Kidney capillary endothelial cell (primary cell): Measurements from ENCODE around the gene RAB39B.
"Not testable (repeated sequence)": the region's sequence is repeated elsewhere in the genome, so short reads cannot be mapped to it uniquely, and the experiment has no call there.

Experiments used
- DNase-seq: peaks from one replicate; pipeline ENCODE4 v3.0.0-alpha.2; 2018; ENCODE audit warnings: low spot score

Gene RAB39B

DNA sequence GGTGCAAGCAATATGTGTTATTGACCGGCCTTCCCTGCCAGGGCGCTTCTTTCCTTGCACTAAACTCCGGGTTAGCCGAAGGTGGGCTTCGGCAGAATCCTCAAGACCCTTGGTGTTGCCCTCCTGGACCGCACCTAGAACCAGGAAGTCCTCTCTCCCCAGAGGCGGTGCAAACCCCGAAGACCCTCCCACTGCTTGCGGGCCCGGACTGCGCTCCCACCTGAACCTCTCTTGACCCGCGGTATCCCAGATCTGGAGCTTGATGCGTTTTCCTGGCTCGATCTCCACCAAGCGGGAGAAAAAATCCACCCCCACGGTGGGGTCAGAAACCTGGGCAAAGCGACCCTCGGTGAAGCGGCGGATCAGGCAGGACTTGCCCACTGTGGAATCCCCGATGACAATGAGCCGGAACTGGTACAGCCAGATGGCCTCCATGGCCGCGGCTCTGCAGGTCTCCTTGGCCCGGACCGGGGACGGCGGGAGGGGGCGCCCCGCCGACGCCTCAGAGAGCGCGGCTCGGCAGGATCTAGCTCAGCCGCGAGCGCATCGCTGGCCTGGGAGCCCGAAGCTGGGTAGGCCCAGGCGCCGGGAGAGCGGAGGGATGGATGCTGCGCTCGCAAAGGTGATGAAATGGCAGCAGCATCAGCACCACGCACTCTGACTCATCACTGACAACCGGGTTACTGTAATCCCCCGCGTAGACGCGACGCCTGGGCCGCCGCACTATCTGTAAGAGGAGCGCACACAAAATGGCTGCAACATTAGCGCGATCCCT is at the start of gene RAB39B:
Gene RAB39B, minus strand, starts transcription at position 638 of the 775 bp plus-strand sequence. Its CDS starts 203 bp downstream, at position 435.
- DNase-seq, result peak; percentile 30

- no peak for DNase-seq
Observed at GRCh38 chrX:155313766-155314165, 49.5 kb upstream of the RAB39B start.

GRCh38 chrX:155293771-155294170 is 29.5 kb upstream of the RAB39B start:
- no peak for DNase-seq

DNA sequence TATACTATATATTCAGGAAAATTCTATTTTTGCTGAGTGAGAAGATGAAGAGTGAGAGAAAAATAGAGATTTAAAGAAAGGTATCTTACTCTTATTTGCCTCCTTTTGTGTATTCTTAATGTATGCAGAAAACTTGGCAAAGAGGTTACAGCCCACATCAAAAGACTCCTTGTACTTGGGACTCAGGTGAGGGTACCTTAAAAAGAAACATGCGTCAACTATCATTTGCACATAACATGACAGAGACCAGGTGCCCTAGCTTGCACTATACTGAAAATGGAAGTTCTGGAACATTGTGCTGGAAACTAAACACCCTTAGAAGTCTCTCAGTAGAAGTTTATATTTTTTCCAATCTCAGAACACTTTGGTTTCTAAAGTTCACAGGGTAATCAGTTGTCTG is 15.6 kb upstream of the RAB39B start:
- no peak for DNase-seq

GRCh38 chrX:155270969-155271368 is 6.7 kb upstream of the RAB39B start:
- DNase-seq, result no peak

- not testable (repeated sequence) for DNase-seq
Observed at GRCh38 chrX:155267995-155268394, 3.7 kb upstream of the RAB39B start.

GRCh38 chrX:155266439-155266838 is 2.1 kb upstream of the RAB39B start:
- DNase-seq, result no peak

DNA sequence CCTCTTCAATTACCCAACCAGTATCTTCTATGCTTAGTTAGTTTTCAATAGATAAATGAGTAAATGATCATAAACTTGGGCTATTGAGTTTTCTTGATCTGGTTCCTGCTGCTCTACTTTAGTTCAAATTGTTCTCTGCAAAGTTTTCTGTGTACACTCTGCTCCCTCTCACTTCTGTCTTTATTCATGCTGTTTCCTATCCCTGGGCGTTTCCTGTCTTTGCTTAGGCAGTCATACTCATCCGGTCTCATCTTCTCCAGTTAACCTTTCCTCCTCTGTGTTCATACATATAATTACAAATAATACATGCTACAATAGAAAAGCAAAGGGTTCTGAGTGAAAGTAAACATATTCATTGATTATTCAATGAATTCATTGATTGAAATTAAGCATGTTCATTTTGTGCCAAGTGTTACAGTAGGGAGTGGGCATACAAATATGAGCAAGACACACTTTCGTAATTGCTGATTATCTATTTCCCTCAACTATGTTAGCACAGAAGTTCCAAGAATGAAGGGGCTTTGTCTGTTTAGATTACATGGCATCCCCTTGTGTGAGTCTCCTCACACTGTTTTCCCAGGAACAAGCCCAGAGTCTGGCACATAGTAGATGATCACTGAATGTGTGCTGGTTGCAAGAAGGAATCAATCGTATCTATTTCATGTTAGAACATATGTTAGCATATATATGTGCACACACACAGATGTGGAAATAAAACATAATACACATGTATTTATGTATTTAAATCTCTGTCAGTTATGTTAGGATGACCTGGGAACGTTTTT is 1.1 kb downstream of the RAB39B start:
- no peak for DNase-seq

DNA sequence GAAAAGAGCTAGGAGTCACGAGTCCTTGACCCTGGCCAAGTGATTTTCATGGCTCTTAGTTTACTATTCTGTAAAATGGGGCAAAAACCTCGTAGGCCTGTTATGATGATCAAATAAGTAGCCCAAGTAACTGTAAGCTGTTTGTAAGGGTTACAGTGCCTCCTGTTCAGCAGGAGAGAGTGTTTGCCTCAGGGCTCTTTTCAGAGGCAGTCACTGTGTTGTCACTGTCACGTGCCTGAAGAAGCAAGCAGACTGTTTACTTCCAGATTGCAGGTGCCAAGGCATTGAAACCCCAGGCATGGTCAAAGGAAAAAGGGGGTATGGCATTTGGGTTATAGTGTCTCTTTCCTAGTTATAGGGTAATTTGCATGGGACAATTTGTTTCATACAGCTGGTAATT is 4.5 kb downstream of the RAB39B start:
- no peak for DNase-seq

DNA sequence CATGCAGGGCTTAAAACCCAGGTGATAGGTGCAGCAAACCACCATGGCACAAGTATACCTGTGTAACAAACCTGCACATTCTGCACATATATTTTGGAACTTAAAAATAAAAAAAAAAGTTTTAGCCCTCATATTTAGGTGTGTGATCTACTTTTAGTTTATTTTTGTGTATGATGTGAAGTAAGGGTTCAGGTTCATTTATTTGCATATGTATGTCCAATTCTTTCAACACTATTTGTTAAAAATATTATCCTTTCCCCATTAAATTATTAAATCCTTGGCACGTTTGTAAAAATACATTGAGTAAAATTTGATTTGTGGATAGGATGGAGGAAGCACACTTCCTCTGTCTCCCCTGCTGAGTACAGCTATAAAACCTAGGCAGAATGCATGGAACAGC is 12.9 kb downstream of the RAB39B start:
- no peak for DNase-seq

- no peak for DNase-seq
Observed at GRCh38 chrX:155247497-155247896, 16.8 kb downstream of the RAB39B start.

DNA sequence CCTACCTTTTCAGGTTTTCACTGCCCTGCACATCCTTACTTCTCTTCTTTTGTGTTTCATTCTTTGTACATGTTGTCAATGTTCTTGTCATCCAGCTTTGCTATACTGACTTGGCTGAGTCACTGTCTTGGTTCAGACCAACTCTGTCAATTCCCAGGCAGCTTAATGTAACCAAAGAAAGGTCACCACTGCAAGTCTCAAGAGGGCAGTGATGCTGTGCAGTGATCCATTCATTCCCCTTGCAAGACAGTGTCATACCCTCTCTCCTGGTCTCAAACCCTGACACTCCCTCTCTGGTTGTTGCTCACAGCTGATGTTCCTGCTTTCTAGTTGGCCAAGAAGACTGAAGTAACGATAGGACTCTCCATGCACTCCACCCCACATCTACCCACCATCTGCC is 17.5 kb downstream of the RAB39B start:
- no peak for DNase-seq

DNA sequence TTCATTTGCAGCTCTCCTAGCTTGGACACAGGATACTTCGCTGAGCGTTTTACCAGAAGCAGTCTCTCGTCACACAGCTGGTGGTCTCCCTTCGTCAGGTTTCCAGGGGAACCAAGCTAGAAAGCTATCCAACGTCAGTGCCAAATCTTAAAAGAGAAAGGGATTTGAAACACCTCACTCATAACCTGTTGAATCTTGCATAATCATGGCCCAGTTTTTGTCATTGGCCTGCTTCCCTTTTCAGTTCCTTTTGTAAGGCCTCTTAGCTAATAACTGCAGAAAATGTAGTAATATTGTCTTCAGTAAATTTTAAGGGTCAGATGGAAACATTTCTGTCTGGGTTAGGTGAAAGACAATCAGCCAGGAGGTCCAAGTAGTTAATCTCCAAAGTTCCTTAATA is 22.0 kb downstream of the RAB39B start:
- DNase-seq, result no peak

DNA sequence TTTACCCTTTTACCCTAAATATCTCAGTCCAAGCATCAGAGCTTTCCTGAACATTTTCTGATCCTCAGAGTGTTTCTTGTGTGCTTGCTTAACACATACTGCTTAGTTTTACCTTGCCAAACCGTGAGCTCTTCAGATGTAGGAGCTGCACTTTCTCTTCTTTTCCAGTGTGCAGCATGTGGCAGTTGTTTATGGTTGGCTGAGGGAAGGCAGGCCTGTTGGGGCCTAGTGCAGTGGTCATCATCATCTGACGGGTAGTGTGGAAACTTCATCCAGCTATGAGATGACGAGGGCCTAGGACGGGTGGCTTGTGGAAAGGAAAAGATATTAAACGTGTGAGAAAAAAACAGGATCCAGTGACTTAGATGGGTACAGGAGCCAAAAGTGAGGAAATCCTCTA is 26.6 kb downstream of the RAB39B start:
- no peak for DNase-seq

DNA sequence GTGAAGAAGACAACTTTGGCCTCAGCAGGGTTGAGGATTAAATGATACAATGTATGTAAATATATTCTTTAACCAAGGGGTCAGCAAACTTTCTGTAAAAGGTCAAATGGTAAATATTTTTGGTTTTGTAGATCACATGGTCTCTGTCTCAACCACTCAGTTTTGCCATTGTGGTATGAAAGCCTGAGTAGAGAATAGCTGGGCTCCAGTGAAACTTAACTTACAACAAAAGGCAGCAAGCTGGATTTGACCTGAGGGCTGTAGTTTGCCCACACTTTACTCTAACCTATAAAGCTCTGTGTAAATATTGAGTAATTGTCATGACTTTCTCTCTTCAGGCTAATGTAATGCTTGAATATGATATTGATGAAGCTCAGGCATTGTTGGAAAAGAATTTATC is 28.4 kb downstream of the RAB39B start:
- DNase-seq, result no peak

DNA sequence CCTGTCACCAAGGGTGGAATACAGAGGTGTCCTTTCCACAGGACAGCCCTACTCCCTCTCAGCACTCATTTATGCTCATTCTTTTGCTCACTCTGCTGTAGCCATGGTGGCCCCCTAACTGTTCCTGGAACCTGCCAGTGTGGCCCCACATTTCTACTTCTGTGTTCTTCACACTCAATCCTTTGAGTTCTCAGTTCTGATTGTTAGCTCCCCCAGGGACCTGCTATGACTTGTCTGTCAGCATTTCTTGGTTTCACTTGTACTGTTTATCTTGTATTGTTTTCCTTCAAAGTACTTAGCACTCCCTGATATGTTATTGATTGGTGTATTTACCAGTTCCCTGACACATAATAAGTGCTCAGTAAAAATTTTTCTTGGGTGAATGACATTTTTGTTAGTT is 33.1 kb downstream of the RAB39B start:
- DNase-seq, result no peak

- no peak for DNase-seq
Observed at GRCh38 chrX:155225774-155226173, 38.5 kb downstream of the RAB39B start.

DNA sequence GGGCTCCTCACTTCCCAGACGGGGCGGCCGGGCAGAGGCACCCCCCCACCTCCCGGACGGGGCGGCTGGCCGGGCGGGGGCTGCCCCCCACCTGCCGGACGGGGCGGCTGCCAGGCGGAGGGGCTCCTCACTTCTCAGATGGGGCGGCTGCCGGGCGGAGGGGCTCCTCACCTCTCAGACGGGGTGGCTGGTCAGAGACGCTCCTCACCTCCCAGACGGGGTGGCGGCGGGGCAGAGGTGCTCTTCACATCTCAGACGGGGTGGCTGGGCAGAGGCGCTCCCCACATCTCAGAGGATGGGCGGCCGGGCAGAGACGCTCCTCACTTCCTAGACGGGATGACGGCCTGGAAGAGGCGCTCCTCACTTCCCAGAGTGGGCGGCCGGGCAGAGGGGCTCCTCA is 40.5 kb downstream of the RAB39B start:
- DNase-seq, result not testable (repeated sequence)

DNA sequence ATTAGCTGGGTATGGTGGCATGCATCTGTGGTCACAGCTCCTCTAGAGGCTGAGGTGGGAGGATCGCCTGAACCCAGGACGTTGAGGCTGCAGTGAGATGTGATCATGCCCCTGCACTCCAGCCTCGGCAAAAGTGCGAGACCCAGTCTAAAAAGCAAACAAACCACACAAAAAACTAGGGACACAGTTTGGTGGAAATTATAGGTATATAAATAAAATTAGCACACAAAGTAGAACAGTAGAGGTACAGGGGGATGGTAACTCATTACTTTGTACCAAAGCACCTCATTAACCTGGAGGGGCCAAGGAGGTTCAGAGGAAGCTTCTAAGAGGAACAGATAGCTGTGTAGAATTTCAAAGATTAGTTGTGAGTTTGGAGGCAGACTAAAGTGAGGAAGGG is 42.9 kb downstream of the RAB39B start:
- DNase-seq, result no peak

DNA sequence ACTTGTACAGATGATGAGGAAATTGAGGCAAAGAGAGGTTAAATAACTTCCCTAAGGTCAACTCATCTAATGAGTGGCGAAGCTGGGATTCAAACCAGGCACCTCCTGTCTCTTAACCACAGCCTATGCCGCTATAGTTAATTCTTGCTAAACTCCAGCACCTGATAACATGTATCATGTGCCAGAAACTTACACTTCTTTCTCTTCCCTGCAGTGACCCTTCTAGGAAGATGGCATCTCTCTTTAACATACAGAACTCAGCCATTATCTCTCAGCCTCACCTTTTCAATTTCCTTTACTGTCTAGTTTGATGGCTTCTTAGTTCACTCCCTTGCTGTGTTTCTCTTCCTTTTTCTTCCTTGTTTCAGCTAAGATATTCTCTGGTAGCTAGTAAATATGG is 45.5 kb downstream of the RAB39B start:
- no peak for DNase-seq

- no peak for DNase-seq
Observed at GRCh38 chrX:155216940-155217440, 47.3 kb downstream of the RAB39B start.

GRCh38 chrX:155216179-155216939 is 47.9 kb downstream of the RAB39B start, which contains the start of gene VBP1:
TSS of gene VBP1 (plus strand) at chrX:155216460. CDS start at chrX:155216483, 23 bp downstream.
- peak; percentile 81 for DNase-seq
